ENCODE data around the gene CTSS.
"Not testable (repeated sequence)": the region's sequence is repeated elsewhere in the genome, so short reads cannot be mapped to it uniquely, and the experiment has no call there.

The CTSS gene

GRCh38 chr1:150765296-150765976 lies at the start of gene CTSS:
TSS of gene CTSS (minus strand) at chr1:150765778. CDS start at chr1:150764763, 1,015 bp downstream.
- peak within 1 kb of the TSS; percentile 95 for H3K27ac Mint-ChIP-seq
- H3K9me3 Mint-ChIP-seq: no peaks in the 10 kb centered on the region
- no peak for DNase-seq (ENCODE audit: low spot score in 2 of 2)
- H3K4me1 Mint-ChIP-seq: peaks cover 48% of the 10 kb centered on the region
- peak within 1 kb of the TSS; percentile 83 for H3K4me3 Mint-ChIP-seq
- peak; percentile 96 for ATAC-seq
- H3K36me3 Mint-ChIP-seq: peaks cover 11% of the 10 kb centered on the region

GRCh38 chr1:150813028-150813707 lies 47.6 kb upstream of the CTSS start:
- no peak overlapping the region for H3K4me3 Mint-ChIP-seq
- H3K9me3 Mint-ChIP-seq: no peaks in the 10 kb centered on the region
- H3K27ac Mint-ChIP-seq: no peak overlapping the region
- no peaks in the 10 kb centered on the region for H3K4me1 Mint-ChIP-seq
- peaks cover 36% of the 10 kb centered on the region for H3K36me3 Mint-ChIP-seq
- DNase-seq (ENCODE audit: low spot score in 2 of 2) (no peak), ATAC-seq (no peak)

GRCh38 chr1:150810958-150811659 lies 45.5 kb upstream of the CTSS start:
- no peak overlapping the region for H3K4me3 Mint-ChIP-seq
- H3K36me3 Mint-ChIP-seq: peaks cover 15% of the 10 kb centered on the region
- H3K9me3 Mint-ChIP-seq: no peaks in the 10 kb centered on the region
- H3K4me1 Mint-ChIP-seq: no peaks in the 10 kb centered on the region
- no peak for DNase-seq (ENCODE audit: low spot score in 2 of 2)
- ATAC-seq: no peak
- H3K27ac Mint-ChIP-seq: no peak overlapping the region

GRCh38 chr1:150809651-150810050 lies 44.1 kb upstream of the CTSS start:
- no peak for ATAC-seq
- DNase-seq (ENCODE audit: low spot score in 2 of 2): no peak
- H3K36me3 Mint-ChIP-seq: peaks cover 4% of the 10 kb centered on the region
- H3K9me3 Mint-ChIP-seq: no peaks in the 10 kb centered on the region
- H3K4me3 Mint-ChIP-seq: no peak overlapping the region
- H3K27ac Mint-ChIP-seq: no peak overlapping the region
- H3K4me1 Mint-ChIP-seq: no peaks in the 10 kb centered on the region

GRCh38 chr1:150808846-150809245 lies 43.3 kb upstream of the CTSS start:
- DNase-seq (ENCODE audit: low spot score in 2 of 2): no peak
- Mint-ChIP-seq H3K36me3 (peaks cover 4% of the 10 kb centered on the region), H3K9me3 (no peaks in the 10 kb centered on the region), H3K27ac (no peak overlapping the region), H3K4me1 (no peaks in the 10 kb centered on the region), H3K4me3 (no peak overlapping the region)
- ATAC-seq: no peak

GRCh38 chr1:150808121-150808520 lies 42.5 kb upstream of the CTSS start, which contains the start of gene CTSK:
TSS of gene CTSK (minus strand) at chr1:150808260. CDS start at chr1:150806805, 1,455 bp downstream.
- H3K4me3 Mint-ChIP-seq: no peak within 1 kb of the TSS

GRCh38 chr1:150807249-150808023 lies 41.9 kb upstream of the CTSS start:
- Mint-ChIP-seq H3K9me3 (no peaks in the 10 kb centered on the region), H3K36me3 (peaks cover 4% of the 10 kb centered on the region), H3K27ac (peak overlapping the region; percentile 13), H3K4me3 (no peak overlapping the region), H3K4me1 (no peaks in the 10 kb centered on the region)
- ATAC-seq (no peak), DNase-seq (ENCODE audit: low spot score in 2 of 2) (no peak)

More at GRCh38 chr1:150808121-150808520, 42.5 kb upstream of the CTSS start, which contains the start of gene CTSK:
- Mint-ChIP-seq H3K36me3 (peaks cover 4% of the 10 kb centered on the region), H3K9me3 (no peaks in the 10 kb centered on the region), H3K4me1 (no peaks in the 10 kb centered on the region), H3K27ac (peak within 1 kb of the TSS; percentile 13)
- ATAC-seq (no peak), DNase-seq (ENCODE audit: low spot score in 2 of 2) (no peak)

- peak overlapping the region; percentile 13 for H3K27ac Mint-ChIP-seq
- ATAC-seq (no peak), DNase-seq (ENCODE audit: low spot score in 2 of 2) (no peak)
- H3K9me3 Mint-ChIP-seq: no peaks in the 10 kb centered on the region
- H3K4me3 Mint-ChIP-seq: no peak overlapping the region
- no peaks in the 10 kb centered on the region for H3K4me1 Mint-ChIP-seq
- peaks cover 4% of the 10 kb centered on the region for H3K36me3 Mint-ChIP-seq
These were observed 40.3 kb upstream of the CTSS start for GRCh38 chr1:150805899-150806298.

GRCh38 chr1:150804671-150805070 lies 39.1 kb upstream of the CTSS start:
- ATAC-seq: no peak
- Mint-ChIP-seq H3K36me3 (no peaks in the 10 kb centered on the region), H3K27ac (no peak overlapping the region), H3K4me3 (no peak overlapping the region), H3K4me1 (no peaks in the 10 kb centered on the region), H3K9me3 (no peaks in the 10 kb centered on the region)
- no peak for DNase-seq (ENCODE audit: low spot score in 2 of 2)

- no peak for ATAC-seq
- no peak overlapping the region for H3K4me3 Mint-ChIP-seq
- H3K36me3 Mint-ChIP-seq: peaks cover 18% of the 10 kb centered on the region
- no peaks in the 10 kb centered on the region for H3K4me1 Mint-ChIP-seq
- no peak overlapping the region for H3K27ac Mint-ChIP-seq
- H3K9me3 Mint-ChIP-seq: no peaks in the 10 kb centered on the region
- no peak for DNase-seq (ENCODE audit: low spot score in 2 of 2)
These were observed 33.5 kb upstream of the CTSS start for GRCh38 chr1:150799089-150799488.

GRCh38 chr1:150798525-150798924 lies 32.9 kb upstream of the CTSS start:
- no peak overlapping the region for H3K4me3 Mint-ChIP-seq
- no peak for ATAC-seq
- DNase-seq (ENCODE audit: low spot score in 2 of 2): no peak
- H3K9me3 Mint-ChIP-seq: no peaks in the 10 kb centered on the region
- H3K36me3 Mint-ChIP-seq: peaks cover 18% of the 10 kb centered on the region
- no peak overlapping the region for H3K27ac Mint-ChIP-seq
- no peaks in the 10 kb centered on the region for H3K4me1 Mint-ChIP-seq

GRCh38 chr1:150796374-150796773 lies 30.8 kb upstream of the CTSS start:
- no peak for DNase-seq (ENCODE audit: low spot score in 2 of 2)
- Mint-ChIP-seq H3K9me3 (no peaks in the 10 kb centered on the region), H3K27ac (no peak overlapping the region), H3K36me3 (peaks cover 18% of the 10 kb centered on the region), H3K4me1 (no peaks in the 10 kb centered on the region), H3K4me3 (no peak overlapping the region)
- no peak for ATAC-seq

- not testable (repeated sequence) for H3K4me1 Mint-ChIP-seq; H3K4me3 Mint-ChIP-seq; ATAC-seq; DNase-seq (ENCODE audit: low spot score in 2 of 2); H3K27ac Mint-ChIP-seq; H3K9me3 Mint-ChIP-seq
- peaks cover 14% of the 10 kb centered on the region for H3K36me3 Mint-ChIP-seq
These were observed 28.2 kb upstream of the CTSS start for GRCh38 chr1:150793778-150794177.

- DNase-seq (ENCODE audit: low spot score in 2 of 2) (no peak), ATAC-seq (no peak)
- Mint-ChIP-seq H3K4me1 (no peaks in the 10 kb centered on the region), H3K36me3 (peaks cover 8% of the 10 kb centered on the region), H3K9me3 (no peaks in the 10 kb centered on the region), H3K27ac (no peak overlapping the region), H3K4me3 (no peak overlapping the region)
These were observed 27.6 kb upstream of the CTSS start for GRCh38 chr1:150793221-150793620.

GRCh38 chr1:150791585-150791984 lies 26.0 kb upstream of the CTSS start:
- Mint-ChIP-seq H3K4me1 (no peaks in the 10 kb centered on the region), H3K4me3 (no peak overlapping the region), H3K27ac (no peak overlapping the region), H3K9me3 (no peaks in the 10 kb centered on the region), H3K36me3 (peaks cover 6% of the 10 kb centered on the region)
- no peak for ATAC-seq
- DNase-seq (ENCODE audit: low spot score in 2 of 2): no peak
